Caco-2 (cell line): Measurements from ENCODE around the gene USP17L12. TPM values are rescaled to one million over a fixed set of nuclear protein-coding genes. Genes with fewer than 3 reads are reported as not detected.
"Not testable (repeated sequence)": the region's sequence is repeated elsewhere in the genome, so short reads cannot be mapped to it uniquely, and the experiment has no call there.

Experiments
- BruUV-seq: library from RNA; stranded (reverse); fragments of 400-500 nt; replicated peaks from 2 replicates; lab custom pipeline; 2021; lab: Mats Ljungman, UMichigan
- CTCF ChIA-PET: fragments of 300-600 bp; sonication (Branson Sonifier 250); formaldehyde crosslinking; loops from one replicate; lab custom pipeline; 2022; ENCODE audit warnings: antibody characterized with exemption; lab: Charles Lee
- POLR2A ChIA-PET: fragments of 300-600 bp; sonication (Branson Sonifier 250); formaldehyde crosslinking; loops from one replicate; lab custom pipeline; 2022; ENCODE audit warnings: antibody characterized with exemption; lab: Charles Lee
- DNase-seq, 2 experiments: peaks; one replicate each; pipeline versions ENCODE4 v3.0.0 to v3.0.0-alpha.2; 2020 to 2022
- H3K27me3 ChIP-seq: replicated peaks from 2 replicates; pipeline ENCODE4 v1.6.0; 2011; ENCODE audit warnings: low read length; ENCODE audit not compliant: control insufficient read depth, insufficient read depth
- H3K36me3 ChIP-seq: 2 replicates; pipeline ENCODE4 v1.5.1; 2011; ENCODE audit warnings: low read length; ENCODE audit not compliant: control insufficient read depth, insufficient read depth
- H3K4me1 ChIP-seq: fragments of 250-450 bp; sonication (Bioruptor Pico); 2 replicates; pipeline ENCODE4 v1.5.1; 2020; ENCODE audit warnings: mild to moderate bottlenecking
- H3K4me3 ChIP-seq: 2 replicates; pipeline ENCODE4 v1.5.1; 2011; ENCODE audit warnings: low read depth, mild to moderate bottlenecking, control low read depth, low read length
- H3K9me3 ChIP-seq: fragments of 250-450 bp; sonication (Bioruptor Pico); 2 replicates; pipeline ENCODE4 v1.5.1; 2020; ENCODE audit warnings: mild to moderate bottlenecking, moderate library complexity
- H3K27ac Mint-ChIP-seq: one replicate; pipeline ENCODE4 v1.8.0; 2022; ENCODE audit warnings: mixed read lengths; ENCODE audit not compliant: unreplicated experiment
- H3K27me3 Mint-ChIP-seq: one replicate; pipeline ENCODE4 v1.8.0; 2022; ENCODE audit warnings: mixed read lengths; ENCODE audit not compliant: insufficient read depth, unreplicated experiment
- H3K36me3 Mint-ChIP-seq: one replicate; pipeline ENCODE4 v1.8.0; 2022; ENCODE audit warnings: mild to moderate bottlenecking, mixed read lengths; ENCODE audit not compliant: insufficient read depth, unreplicated experiment
- H3K4me1 Mint-ChIP-seq: one replicate; pipeline ENCODE4 v1.8.0; 2022; ENCODE audit warnings: low read depth, mixed read lengths; ENCODE audit not compliant: unreplicated experiment
- H3K4me3 Mint-ChIP-seq: one replicate; pipeline ENCODE4 v1.8.0; 2022; ENCODE audit warnings: mild to moderate bottlenecking, moderate library complexity, mixed read lengths; ENCODE audit not compliant: unreplicated experiment
- H3K9me3 Mint-ChIP-seq: one replicate; pipeline ENCODE4 v1.8.0; 2022; ENCODE audit warnings: mixed read lengths; ENCODE audit not compliant: unreplicated experiment
- intact Hi-C: fragments of 100-400 bp; cut with micrococcal nuclease; formaldehyde crosslinking; loops from one replicate; pipeline ENCODE4 v1.10.0; 2022; ENCODE audit not compliant: unreplicated experiment
- total RNA-seq: library from RNA; stranded (reverse); gene quantifications from 2 replicates; pipeline ENCODE4 v1.2.3, GENCODE V29; 2022

Gene USP17L12
- total RNA-seq, 1 experiment from 2014 or later = not detected

DNA sequence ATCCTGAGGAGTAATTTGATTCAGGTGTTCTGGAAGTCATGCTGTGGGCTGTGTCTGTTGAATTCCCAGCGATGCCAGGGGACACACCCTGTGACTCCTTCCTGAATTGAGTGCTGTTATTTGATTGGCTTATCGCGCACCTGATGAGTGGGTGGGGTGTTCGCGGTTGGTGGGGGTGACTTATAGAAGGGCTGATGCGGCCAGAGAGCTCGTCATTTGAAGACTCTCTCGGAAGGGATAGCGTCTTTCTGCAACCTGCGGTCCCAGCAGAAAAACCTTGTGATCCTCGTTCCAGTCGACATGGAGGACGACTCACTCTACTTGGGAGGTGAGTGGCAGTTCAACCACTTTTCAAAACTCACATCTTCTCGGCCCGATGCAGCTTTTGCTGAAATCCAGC is 47.4 kb downstream of the USP17L12 start, which contains the start of gene USP17L22:
Gene USP17L22, plus strand, starts transcription at position 301 of the 400 bp plus-strand sequence. Its CDS starts 0 bp downstream, at position 301.
- CTCF ChIA-PET, H3K4me3 Mint-ChIP-seq, H3K4me3 ChIP-seq, DNase-seq, H3K27ac Mint-ChIP-seq, H3K4me1 Mint-ChIP-seq, intact Hi-C loops, H3K9me3 ChIP-seq, H3K27me3 Mint-ChIP-seq, H3K36me3 ChIP-seq, BruUV-seq, H3K4me1 ChIP-seq, H3K27me3 ChIP-seq, POLR2A ChIA-PET, H3K36me3 Mint-ChIP-seq, H3K9me3 Mint-ChIP-seq: not testable (repeated sequence)

Other genes starting within 250 kb of the USP17L12 start
- not detected in 2 replicates for gene FAM90A26, start 49.7 kb upstream of the USP17L12 start, total RNA-seq
- gene USP17L10, start 9.5 kb upstream of the USP17L12 start, total RNA-seq = not detected in 2 replicates
- not detected in 2 replicates for gene USP17L11, start 4.7 kb upstream of the USP17L12 start, total RNA-seq
- not detected in 2 replicates for gene USP17L13, start 4.7 kb downstream of the USP17L12 start, total RNA-seq
- not detected in 2 replicates for gene USP17L15, start 14.2 kb downstream of the USP17L12 start, total RNA-seq
- not detected in 2 replicates for gene USP17L17, start 23.7 kb downstream of the USP17L12 start, total RNA-seq
- not detected in 2 replicates for gene USP17L18, start 28.5 kb downstream of the USP17L12 start, total RNA-seq
- gene USP17L19, start 33.2 kb downstream of the USP17L12 start, total RNA-seq = not detected in 2 replicates
- not detected in 2 replicates for gene USP17L20, start 38.0 kb downstream of the USP17L12 start, total RNA-seq
- gene USP17L21, start 42.7 kb downstream of the USP17L12 start, total RNA-seq = not detected in 2 replicates
- gene USP17L22, start 47.5 kb downstream of the USP17L12 start, total RNA-seq = not detected in 2 replicates
- gene USP17L24, start 105.0 kb downstream of the USP17L12 start, total RNA-seq = not detected in 2 replicates
- not detected in 2 replicates for gene USP17L25, start 109.8 kb downstream of the USP17L12 start, total RNA-seq
- gene USP17L26, start 114.5 kb downstream of the USP17L12 start, total RNA-seq = not detected in 2 replicates
- not detected in 2 replicates for gene USP17L5, start 119.3 kb downstream of the USP17L12 start, total RNA-seq
- not detected in 2 replicates for gene USP17L27, start 124.0 kb downstream of the USP17L12 start, total RNA-seq
- not detected in 2 replicates for gene USP17L28, start 128.7 kb downstream of the USP17L12 start, total RNA-seq
- not detected in 2 replicates for gene USP17L29, start 133.5 kb downstream of the USP17L12 start, total RNA-seq
- not detected in 2 replicates for gene USP17L30, start 143.0 kb downstream of the USP17L12 start, total RNA-seq
- gene DEFB131A, start 224.3 kb downstream of the USP17L12 start, total RNA-seq = not detected in 2 replicates